GM18498 (cell line): ENCODE data around the gene CDC42EP2.

Source experiments
- ATAC-seq: cut with Tn5 transposase; IDR thresholded peaks from one replicate; pipeline ENCODE4 v1.9.1; 2021; ENCODE audit warnings: mild to moderate bottlenecking, moderate library complexity; ENCODE audit not compliant: unreplicated experiment

The CDC42EP2 gene

GRCh38 chr11:65355013-65355775 lies 40.5 kb downstream of the CDC42EP2 start:
- peak; percentile 28 for ATAC-seq

GRCh38 chr11:65355776-65356393 lies 41.2 kb downstream of the CDC42EP2 start:
- no peak for ATAC-seq

- ATAC-seq: no peak
These were observed 41.8 kb downstream of the CDC42EP2 start for GRCh38 chr11:65356394-65356972.

DNA sequence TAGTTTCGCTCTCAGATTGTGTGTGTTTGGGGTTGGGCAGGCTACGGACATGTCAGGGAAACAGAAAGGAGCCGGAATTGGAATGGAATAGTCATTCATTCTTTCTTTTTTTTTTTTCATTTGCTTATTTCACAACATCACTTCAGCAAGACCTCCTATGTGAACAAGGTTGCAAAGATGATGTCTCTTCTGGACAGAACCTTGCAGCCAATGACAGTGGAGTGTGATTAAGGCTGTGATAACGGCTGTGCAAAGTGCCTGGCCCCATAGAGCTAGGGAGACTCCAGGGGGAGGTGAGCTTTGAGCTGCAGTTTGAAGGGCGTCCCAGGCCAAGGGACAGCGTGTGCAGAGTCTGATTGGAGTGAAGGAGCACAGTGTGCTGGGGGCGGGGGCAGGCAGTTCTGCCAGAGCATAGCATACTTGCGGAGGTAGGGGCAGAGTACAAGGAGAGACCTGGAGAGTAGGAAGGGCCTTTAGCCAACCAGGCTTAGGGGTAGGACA lies 43.2 kb downstream of the CDC42EP2 start:
- no peak for ATAC-seq

- peak; percentile 51 for ATAC-seq
These were observed 47.8 kb downstream of the CDC42EP2 start for GRCh38 chr11:65362320-65362931.

- ATAC-seq: no peak
These were observed 48.3 kb downstream of the CDC42EP2 start for GRCh38 chr11:65362966-65363365.

DNA sequence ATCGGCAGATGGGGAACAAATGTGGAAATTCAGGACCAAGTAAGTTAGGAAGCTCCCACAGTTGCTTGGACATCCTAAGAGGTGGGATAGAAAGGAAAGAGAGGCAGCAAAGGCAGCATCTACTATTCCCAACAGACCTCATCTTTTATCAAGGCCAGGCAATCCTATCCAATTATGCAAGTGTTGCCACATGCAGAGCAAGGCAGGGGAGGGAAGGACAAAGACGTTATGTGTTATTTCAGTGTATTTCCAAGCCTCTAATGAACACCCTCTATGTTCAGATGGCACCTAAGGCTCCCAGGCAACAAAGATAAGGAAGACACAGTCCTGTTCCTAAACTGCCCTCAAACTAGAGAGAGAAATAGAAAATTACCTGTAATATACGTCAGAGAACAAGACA lies 49.1 kb downstream of the CDC42EP2 start:
- no peak for ATAC-seq

DNA sequence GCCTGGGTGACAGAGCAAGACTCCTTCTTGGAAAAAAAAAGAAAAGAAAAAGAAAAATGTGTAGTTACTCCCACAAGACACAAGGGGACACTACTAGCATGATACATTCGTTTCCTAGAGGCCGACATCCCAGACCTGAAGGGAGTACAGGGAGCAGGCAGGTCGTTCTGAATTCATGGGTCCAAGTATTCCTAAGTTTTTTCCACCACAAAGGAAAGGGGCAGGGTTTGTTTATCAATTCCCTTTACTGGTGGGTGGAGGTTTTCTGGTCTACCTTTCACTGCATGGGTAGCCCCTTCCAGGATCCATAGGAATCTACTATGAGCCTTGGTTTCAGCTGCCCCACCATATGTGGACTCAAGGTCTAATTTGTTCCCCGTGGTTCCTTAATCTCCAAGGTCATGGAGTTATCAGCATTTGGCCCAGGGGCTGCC lies 51.7 kb downstream of the CDC42EP2 start:
- ATAC-seq: no peak

- ATAC-seq: no peak
These were observed 56.0 kb downstream of the CDC42EP2 start for GRCh38 chr11:65370659-65371049.
